Esophagus mucosa (tissue), 1 donor: ENCODE results near the gene C10orf143. TPM values are rescaled to one million over a fixed set of nuclear protein-coding genes. Genes with fewer than 3 reads are reported as not detected.
"Not testable (repeated sequence)": the region's sequence is repeated elsewhere in the genome, so short reads cannot be mapped to it uniquely, and the experiment has no call there.

Experiments used
- ATAC-seq: fragments of 200-7000 bp; cut with Tn5 transposase; one replicate; pipeline ENCODE4 v1.9.1; 2020
- total RNA-seq: library from RNA; stranded (reverse); gene quantifications from one replicate; pipeline ENCODE4 v1.2.4, GENCODE V29; 2023
- donor health status: DM: yes; HTN: yes; CAD: no.

C10orf143 gene
- total RNA-seq, 1 donor from 2014 or later: 3.3 TPM

- no peak for ATAC-seq
These were observed 82.2 kb downstream of the C10orf143 start for GRCh38 chr10:130028465-130028819.

GRCh38 chr10:130027716-130028464, 82.7 kb downstream of the C10orf143 start:
- no peak for ATAC-seq

- ATAC-seq: no peak
These were observed 83.8 kb downstream of the C10orf143 start for GRCh38 chr10:130026670-130027456.

GRCh38 chr10:130025811-130026485, 84.7 kb downstream of the C10orf143 start:
- no peak for ATAC-seq

- ATAC-seq: no peak
These were observed 85.3 kb downstream of the C10orf143 start for GRCh38 chr10:130025326-130025725.

GRCh38 chr10:130024779-130025325, 85.8 kb downstream of the C10orf143 start:
- no peak for ATAC-seq

- ATAC-seq: not testable (repeated sequence)
These were observed 86.3 kb downstream of the C10orf143 start for GRCh38 chr10:130024326-130024725.

GRCh38 chr10:130023454-130024230, 87.0 kb downstream of the C10orf143 start:
- ATAC-seq: no peak

- no peak for ATAC-seq
These were observed 87.9 kb downstream of the C10orf143 start for GRCh38 chr10:130022511-130023299.

GRCh38 chr10:130022086-130022485, 88.5 kb downstream of the C10orf143 start:
- no peak for ATAC-seq

GRCh38 chr10:130021383-130021950, 89.2 kb downstream of the C10orf143 start:
- ATAC-seq: no peak

GRCh38 chr10:130020651-130021382, 89.8 kb downstream of the C10orf143 start:
- ATAC-seq: no peak

- ATAC-seq: no peak
These were observed 91.9 kb downstream of the C10orf143 start for GRCh38 chr10:130018730-130019185.

- ATAC-seq: no peak
These were observed 92.4 kb downstream of the C10orf143 start for GRCh38 chr10:130018265-130018664.

GRCh38 chr10:130017631-130018022, 93.0 kb downstream of the C10orf143 start:
- no peak for ATAC-seq

- ATAC-seq: no peak
These were observed 93.5 kb downstream of the C10orf143 start for GRCh38 chr10:130016993-130017630.

- no peak for ATAC-seq
These were observed 94.5 kb downstream of the C10orf143 start for GRCh38 chr10:130016095-130016494.

- no peak for ATAC-seq
These were observed 95.4 kb downstream of the C10orf143 start for GRCh38 chr10:130015075-130015695.
